GM12873 (cell line): ENCODE measurements around the gene OR6S1.

Experiments used
- TF ChIP-seq, protein P1 (sequence below): IDR thresholded peaks from 2 replicates; pipeline ENCODE4 v1.5.1; 2012; ENCODE audit warnings: low read depth, mild to moderate bottlenecking, moderate library complexity, low read length, control low read depth; ENCODE audit not compliant: insufficient read depth; ENCODE audit errors: missing control alignments

Gene OR6S1

DNA sequence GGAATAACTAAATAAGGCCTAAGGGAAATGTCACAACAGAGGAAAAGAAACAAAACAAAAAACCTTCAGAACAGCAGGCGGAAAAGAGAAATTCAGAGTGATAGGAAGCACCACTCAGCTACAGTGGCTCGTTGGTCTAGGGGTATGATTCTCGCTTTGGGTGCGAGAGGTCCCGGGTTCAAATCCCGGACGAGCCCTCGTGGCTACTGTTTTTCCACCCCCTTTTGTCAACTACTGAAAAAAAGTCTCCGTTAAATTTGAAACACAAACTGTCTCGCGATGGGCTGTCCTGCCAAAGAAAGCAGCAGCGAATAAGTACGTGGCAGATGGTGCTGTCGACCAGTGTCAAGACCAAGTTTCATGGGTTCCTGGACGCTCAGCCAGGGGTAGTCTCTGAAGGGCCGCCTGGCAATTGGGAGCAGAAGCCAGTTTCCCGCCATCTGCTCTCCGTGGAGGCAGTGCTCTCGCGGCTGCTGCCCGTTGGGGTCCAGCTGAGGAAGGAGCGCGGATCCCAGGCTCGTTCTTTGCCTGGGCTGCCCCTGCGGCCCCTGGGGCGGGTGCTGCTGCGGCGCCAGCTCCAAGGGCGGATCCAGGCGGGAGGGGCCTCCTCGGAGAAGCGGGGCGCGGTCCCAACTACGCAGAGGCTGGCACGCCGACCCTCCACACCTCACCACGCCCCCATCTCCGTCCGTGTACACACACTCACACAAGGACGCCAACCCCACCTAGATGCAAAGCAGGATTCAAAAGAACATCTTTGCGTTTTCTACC, 42.6 kb upstream of the OR6S1 start, which contains the start of gene RNASE4:
RNASE4 (plus strand) TSS at position 670 of the 771 bp plus-strand sequence. CDS start 14,812 bp downstream, outside the sequence.
- TF ChIP-seq, protein P1, sequence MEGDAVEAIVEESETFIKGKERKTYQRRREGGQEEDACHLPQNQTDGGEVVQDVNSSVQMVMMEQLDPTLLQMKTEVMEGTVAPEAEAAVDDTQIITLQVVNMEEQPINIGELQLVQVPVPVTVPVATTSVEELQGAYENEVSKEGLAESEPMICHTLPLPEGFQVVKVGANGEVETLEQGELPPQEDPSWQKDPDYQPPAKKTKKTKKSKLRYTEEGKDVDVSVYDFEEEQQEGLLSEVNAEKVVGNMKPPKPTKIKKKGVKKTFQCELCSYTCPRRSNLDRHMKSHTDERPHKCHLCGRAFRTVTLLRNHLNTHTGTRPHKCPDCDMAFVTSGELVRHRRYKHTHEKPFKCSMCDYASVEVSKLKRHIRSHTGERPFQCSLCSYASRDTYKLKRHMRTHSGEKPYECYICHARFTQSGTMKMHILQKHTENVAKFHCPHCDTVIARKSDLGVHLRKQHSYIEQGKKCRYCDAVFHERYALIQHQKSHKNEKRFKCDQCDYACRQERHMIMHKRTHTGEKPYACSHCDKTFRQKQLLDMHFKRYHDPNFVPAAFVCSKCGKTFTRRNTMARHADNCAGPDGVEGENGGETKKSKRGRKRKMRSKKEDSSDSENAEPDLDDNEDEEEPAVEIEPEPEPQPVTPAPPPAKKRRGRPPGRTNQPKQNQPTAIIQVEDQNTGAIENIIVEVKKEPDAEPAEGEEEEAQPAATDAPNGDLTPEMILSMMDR: no peak

DNA sequence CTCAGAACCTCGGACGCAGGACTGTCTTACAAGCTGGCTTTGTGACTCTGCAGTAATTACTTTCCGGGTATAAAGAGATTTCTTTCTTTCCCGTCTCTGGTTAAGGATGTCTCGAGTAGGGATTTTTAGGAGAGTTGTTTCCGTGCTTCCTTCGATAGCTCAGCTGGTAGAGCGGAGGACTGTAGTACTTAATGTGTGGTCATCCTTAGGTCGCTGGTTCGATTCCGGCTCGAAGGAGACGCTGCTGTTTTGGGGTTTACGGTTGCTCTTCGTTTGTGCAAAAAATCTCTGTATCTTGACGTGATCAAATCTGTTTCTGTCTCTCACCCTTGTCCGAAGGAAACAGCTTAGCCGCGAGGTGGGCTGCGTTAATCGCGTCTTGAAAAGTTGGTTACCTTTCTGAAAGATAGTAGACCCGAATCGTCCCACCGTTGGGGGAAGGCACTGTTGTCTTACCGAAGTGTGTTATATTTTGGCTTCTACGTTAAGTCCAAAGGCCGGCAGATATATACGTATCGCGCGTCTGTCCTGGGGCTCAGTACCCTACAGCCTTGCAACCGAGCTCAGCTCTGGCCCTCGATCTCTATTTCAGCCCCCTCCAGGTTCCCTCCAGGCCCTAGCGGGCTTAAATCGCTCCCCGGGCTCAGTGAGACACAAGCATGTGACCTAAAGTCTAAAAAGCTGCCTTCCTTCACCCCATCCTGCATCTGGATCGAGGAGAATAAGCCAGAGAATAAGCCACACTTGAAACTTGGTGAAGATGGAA, 41.8 kb upstream of the OR6S1 start:
- TF ChIP-seq, protein P1: no peak

DNA sequence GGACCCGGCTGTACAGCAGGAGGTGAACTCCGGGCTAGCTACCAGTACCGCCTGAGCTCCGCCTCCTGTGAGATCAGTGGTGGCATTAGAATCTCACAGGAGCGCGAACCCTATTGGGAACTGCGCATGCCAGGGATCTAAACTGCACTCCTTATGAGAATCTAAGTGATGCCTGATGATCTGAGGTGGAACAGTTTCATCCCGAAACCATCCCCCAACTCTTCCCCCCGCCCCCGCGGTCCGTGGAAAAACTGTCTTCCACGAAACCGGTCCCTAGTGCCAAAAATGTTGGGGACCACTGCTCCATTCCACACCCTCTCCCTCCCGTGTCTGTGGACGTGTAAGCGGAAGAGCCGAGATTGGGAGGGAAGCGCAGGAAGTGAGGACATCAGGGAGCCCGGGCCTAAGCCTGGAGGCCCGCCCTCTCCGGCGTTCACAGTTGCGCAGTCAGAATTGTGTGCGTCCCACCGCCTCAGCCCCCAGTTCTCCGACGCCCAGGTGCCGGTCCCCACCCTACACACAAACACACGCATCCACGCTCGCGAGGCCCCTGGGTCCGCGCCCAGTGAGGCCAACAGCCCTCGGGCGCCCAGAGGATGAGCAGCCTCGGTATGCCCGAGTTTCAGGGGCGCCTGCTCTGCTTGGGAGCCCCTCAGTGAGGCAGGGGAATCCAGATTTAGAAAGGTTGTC, 41.1 kb upstream of the OR6S1 start:
- TF ChIP-seq, protein P1: no peak

DNA sequence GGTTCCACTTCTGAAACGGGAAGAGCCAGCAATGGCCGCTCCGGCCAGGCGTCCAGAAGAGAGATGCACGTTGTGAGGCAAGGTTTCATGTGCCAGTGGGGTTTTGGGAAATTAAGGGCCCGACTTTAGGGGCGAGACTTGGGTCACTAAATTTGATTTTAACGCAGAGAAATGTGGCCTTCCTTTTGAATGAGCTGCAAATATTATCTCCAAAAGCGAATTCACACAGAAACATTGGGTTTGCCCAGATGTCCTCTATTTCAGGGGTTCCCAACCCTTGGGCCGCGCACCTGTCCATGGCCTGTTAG, 40.6 kb upstream of the OR6S1 start:
- TF ChIP-seq, protein P1: no peak

DNA sequence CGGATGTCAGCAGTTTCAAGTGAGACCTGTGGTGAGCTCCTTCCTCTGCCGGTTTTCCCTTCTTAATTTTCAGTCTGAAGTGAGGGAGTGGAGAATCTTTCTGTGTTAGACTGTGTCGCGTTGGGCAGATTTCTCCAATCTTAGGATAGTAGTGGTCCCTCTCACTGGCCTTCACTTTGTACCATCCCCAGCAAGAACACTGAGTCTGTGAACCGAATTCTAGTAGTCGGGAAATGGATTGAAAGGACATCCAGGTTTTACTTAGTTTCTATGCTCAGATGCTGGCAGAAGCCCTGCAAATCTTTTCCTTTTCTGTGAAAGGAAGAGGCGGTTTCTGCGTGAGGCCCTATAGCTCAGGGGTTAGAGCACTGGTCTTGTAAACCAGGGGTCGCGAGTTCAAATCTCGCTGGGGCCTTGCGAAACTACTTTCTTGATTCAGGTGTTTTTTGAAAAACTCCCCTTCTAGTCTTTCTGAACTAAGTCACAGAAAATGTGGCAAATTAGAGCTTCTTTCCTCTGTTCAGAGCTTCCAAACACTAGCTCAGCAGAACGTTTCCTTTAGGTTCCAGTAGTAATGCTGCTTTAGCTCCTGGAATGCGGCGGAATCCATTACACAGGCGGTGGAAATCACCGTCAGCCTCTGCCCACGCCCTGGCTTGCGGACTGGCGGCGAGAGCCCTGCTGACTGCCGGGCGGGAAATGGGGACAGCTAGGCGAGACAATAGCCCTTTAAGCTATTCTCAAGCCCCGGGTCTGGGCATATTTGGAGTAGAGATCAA, 40.0 kb upstream of the OR6S1 start:
- TF ChIP-seq, protein P1: no peak

DNA sequence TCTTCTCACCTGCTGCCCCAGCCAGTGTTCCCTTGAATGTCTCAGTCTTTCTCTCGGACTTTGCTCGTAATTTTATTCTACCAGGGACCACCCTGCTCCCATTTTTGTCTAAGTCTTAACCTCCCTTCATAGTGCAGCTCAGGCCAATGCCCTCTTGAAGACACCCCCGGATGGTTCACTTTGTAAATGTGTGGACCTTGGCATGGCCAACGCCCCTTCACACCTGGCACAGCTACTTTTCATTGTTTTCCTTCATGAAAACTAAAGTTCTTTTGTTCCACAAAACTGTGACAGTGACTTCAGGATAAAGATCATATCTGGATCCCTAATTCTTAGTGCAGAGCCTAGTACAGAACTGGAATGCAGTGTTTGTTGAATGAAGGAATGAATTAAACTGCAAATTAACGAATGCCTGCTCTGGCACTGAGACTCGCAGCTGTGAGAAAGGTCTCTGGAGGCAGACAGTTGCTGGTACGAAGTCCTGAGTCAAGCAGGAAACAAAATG, 39.4 kb upstream of the OR6S1 start:
- TF ChIP-seq, protein P1: no peak
